Tibial nerve (tissue), 4 donors: ENCODE results near the gene ZAR1L. TPM values are rescaled to one million over a fixed set of nuclear protein-coding genes. Genes with fewer than 3 reads are reported as not detected.

Experiments
- total RNA-seq, 4 donors: library from RNA; depleted of rRNA; stranded (reverse); fragments of >200 nt; gene quantifications; one replicate each; pipeline ENCODE4 v1.1.0, GENCODE V29; 2016

The ZAR1L gene
- total RNA-seq, 4 donors from 2014 or later, result 0.42 TPM; not detected in 3

Other genes starting within 250 kb of the ZAR1L start
- gene BRCA2, start 145 bp upstream of the ZAR1L start, total RNA-seq, result 1 to 10 TPM in 2 of 4 donors, under 1 TPM in 2; 0.39 to 5.4 (median 2.1) TPM
- 10 to 100 TPM; 15.6 to 31.4 (median 24.5) TPM for gene N4BP2L1, start 112.8 kb upstream of the ZAR1L start, total RNA-seq
- gene N4BP2L2, start 223.4 kb upstream of the ZAR1L start, total RNA-seq, result 100 to 1,000 TPM; 139 to 282 (median 229) TPM